Kidney tubule cell (primary cell): ENCODE results near the gene PRMT7.

Experiments used
- DNase-seq: peaks from one replicate; pipeline ENCODE4 v3.0.0-alpha.2; 2018; ENCODE audit warnings: low spot score

The PRMT7 gene, protein sequence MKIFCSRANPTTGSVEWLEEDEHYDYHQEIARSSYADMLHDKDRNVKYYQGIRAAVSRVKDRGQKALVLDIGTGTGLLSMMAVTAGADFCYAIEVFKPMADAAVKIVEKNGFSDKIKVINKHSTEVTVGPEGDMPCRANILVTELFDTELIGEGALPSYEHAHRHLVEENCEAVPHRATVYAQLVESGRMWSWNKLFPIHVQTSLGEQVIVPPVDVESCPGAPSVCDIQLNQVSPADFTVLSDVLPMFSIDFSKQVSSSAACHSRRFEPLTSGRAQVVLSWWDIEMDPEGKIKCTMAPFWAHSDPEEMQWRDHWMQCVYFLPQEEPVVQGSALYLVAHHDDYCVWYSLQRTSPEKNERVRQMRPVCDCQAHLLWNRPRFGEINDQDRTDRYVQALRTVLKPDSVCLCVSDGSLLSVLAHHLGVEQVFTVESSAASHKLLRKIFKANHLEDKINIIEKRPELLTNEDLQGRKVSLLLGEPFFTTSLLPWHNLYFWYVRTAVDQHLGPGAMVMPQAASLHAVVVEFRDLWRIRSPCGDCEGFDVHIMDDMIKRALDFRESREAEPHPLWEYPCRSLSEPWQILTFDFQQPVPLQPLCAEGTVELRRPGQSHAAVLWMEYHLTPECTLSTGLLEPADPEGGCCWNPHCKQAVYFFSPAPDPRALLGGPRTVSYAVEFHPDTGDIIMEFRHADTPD

DNA sequence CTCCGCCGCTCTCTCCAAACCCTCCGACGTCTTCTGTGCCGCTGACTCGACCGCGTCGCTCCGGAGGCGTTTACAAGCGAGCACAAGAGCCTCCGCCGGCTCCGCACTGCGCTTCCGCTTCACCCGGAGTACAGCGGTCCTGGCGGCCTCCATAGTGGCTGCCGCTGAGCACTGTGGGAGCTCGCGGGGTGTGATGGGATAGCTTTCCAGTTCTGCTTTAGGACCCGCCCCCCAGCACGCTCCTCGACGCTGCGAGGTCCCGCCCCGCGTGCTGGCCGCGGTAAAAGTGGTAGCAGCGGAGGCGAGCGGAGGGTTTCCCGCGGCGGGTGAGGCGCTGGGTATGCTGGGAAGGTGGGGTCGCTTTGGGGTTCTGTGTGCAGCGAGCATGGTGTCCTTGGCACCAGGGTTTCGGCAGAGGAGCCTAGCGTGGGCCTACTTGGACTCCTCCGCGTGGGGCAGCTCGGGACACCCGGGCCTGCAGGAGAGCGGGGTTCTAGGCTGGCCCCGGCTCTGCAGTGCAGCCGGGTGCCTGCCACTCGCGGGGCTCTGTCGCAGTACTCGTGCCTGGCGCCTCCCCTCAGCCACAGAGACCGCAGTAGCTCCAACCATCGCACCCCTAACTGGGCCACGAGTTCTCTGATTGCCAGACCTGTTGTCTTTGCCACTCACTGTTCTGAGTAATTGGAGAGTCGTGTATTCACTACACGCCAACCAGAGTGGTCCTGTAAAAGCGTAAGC is at the start of gene PRMT7, which contains the start of gene SLC7A6OS:
Gene PRMT7 (plus strand): TSS at position 246 of the 738 bp plus-strand sequence. CDS start 4,961 bp downstream, outside the sequence.
Gene SLC7A6OS (minus strand): TSS at position 173 of the 738 bp plus-strand sequence. CDS start 20 bp downstream, at position 153.
- DNase-seq: peak; percentile 91

DNA sequence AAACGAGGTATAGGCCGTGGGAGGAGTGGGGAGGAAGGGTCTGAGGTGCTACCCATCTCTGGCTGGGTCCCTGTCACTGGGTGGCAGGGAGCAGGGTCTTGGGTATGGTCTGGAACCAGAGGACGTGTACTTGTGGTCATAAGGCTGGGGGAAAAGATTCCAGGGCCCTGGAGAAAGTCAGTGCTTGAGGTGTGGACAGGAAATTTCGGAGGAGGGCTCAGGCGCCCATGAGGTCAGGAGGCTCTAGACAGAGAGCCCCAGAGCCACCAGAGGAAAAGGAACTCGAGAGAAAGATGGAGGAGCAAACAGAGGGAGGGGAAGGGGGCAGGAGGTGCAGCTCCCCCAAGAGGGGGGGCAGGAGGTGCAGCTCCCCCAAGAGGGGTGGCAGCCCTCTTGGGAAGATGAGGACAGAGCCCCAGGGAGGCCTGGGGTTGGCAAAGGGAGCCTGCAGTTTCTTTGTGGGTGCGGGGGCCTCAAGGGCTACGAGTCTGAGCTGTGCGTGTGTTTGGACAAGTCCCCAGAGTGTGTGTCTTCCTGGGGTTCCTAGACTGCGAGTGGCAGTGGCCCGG is 47.2 kb upstream of the PRMT7 start:
- no peak for DNase-seq

DNA sequence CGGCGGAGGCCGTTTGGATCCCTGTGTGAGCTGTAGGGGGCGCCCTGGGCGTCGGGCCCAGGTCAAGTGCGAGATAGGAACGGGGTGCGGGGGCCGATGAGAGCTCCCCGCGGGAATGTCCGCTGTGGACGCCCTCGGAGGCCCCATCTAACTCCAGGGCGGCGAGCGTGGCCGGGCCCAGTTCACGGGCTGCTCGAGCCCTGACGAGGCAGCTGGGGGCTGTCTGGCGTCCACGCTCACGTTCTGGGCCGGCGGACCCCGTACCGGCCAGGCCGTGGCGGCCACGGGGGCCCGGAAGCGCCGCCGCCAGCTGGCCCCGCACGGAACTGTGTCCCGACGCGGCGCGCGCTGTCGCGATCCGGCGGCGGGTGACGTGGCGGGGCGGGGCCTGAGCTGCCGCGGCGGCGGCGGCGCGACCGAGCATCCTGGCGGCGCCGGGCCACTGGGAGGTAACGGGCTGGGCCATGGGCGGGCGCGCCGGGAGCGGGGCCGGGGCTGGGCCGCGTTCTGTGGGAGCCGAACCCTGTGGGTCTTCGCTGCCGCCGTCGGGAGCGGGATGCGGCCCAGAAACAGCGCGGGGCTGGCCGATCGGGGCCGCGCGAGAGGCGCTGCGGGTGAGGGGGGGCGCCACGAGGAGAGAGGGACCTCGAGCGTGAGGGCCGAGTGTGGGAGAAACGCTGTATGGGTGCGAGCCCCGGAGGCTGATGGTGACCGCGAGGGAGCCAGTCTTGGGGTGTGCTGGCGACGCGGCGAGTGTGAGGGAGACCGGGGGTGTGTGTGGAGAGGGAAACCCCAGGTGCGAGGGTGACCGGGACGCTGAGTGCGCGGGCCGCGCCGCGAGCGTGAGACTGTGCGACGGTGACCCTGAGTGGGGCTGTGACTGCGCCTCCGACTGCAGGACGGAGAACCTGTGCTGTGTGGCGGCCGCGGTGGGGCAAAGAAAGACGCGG is 46.4 kb upstream of the PRMT7 start, which contains the start of gene SLC7A6:
Gene SLC7A6 (plus strand): TSS at position 399 of the 950 bp plus-strand sequence. CDS start 10,201 bp downstream, outside the sequence.
- peak; percentile 73 for DNase-seq

DNA sequence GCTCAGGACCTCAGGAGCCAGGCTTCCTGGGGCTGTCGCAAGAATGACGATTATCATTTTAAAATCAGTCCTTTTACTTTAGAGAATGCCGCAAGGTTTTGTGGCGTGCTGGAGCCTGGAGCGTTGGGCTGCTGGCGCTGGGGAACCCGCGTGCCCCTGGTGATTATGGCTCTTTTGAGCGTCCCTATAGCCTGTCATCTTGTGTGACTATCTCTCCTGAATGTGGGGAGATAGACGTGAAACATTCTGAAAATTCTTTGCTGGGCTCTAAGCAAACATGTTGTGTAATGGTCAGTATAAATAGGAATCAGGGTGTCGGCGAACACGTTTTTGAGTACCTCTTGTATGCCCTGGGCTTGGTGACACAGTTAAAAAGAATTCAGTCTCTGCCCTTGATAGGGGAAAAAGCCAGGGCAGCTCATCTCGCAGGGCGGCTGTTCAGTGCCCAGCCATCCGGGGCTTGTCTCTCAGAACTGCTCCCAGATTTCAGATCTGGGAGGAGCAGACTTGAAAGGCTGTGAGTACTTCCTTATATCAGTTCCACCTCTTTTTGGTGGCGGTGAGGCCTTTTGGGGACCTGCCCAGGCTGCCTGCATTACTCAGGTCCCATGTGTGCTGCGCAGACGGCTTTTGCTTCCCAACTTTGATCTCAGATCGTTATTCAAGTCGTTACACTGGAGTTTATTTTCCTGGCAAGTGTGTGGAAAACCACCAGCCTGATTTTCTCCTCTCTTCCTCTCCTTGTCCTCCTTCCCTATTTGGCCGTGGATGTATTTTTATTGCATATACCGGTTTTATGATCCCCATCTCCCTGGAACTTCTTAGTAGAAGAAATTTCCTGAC is 45.5 kb upstream of the PRMT7 start:
- DNase-seq: peak; percentile 94

DNA sequence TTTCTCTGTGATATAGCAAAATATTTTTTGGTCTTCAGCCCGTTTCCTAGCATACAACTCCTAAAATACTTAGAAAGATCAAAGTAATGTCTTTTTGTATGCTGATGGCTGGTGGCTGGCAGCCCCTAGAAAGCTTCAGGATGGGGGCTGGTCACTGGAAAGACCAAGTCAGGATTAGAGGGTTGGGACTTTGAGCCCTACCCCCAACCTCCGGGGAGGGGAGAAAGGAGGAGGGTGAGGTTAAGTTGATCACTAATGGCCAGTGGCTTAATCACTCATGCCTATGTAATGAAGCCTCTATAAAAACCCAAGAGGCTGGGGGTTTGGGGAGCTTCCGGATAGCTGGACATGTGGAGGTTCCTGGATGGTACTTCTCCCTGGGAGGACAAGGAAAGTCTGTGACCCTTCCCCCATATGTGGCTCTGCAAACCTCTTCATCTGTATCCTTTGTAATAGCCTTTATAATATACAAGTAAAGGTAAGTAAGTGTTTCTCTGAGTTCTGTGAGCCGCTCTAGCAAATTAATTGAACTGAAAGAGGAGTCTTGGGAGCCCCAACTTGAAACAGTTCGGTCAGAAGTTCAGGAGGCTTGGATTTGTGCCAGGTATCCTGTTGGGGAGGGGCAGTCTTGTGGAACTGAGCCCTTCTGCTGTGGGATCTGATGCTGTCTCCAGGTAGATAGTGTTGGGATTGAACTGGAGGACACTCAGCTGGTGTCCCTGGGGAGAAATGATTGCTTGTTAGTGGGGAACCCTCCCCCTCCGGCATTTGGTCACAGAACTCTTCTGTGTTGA is 43.0 kb upstream of the PRMT7 start:
- no peak for DNase-seq

DNA sequence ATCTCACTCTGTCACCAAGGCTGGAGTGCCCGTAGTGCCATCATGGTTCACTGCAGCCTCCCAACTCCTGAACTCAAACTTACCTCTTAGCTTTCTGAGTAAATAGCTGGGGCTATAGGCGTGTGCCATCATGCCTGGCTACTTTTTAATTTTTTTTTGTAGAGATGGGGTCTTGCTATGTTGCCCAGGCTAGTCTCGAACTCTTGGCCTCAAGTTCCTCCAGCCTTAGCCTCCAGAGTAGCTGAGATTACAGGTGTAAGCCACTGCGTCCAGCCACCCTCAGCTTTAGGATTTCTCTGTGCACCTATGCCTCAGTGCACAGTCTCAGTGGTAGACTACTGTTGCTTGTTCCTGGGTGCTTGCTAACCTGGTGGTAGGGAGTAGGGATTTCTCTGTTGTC is 41.0 kb upstream of the PRMT7 start:
- DNase-seq: no peak

DNA sequence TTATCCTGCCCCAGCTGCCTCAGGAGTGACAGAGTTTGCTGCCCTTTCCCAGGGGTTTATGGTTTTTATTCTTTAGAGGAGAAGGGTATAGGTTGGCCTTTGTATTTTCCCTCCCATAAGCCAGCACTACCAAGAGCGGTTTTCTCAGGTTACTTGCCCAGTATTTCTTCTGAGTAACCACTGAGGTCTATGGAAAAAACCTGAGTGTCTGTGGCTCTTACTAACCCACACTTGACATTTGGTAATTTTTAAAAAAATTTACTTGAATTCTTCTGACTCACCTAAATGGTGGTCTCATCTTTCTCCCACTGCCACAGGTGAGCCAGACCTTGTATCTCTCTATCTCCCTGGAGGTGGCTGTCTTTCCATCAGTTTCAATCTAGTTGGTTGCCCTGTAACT is 40.5 kb upstream of the PRMT7 start:
- no peak for DNase-seq

DNA sequence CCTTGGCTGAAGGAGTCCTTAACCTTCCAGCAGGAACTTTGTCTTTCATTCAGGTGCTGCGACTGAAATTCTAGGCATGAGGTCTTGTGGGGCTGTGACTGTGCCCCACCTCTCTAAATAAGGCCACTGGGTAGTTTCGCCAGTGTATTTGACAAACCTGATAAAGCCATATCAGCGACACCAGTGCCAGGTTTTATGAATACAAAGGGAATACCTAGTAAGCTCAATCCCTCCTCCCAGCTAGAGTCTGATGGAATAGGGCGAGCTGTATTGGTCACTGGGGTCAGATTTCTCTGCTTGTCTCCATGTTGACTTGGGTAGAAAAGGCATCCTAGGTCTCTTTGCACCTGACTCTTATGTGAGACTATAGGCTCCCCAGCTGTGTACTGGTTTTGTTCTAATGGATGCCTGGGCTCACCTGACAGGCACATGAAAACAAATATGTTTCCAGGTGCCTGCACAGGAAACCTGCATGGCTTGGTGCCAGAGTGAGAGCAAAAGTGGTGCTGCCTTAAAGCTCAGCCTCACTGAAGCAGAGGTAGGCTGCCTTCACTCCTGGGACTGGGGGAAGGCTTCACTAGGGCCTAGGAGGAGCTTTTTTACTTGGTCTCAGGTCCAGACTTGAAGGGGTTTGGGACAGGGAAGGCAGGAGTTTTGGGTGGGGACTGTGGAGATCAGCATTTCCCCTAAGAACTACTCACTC is 38.2 kb upstream of the PRMT7 start:
- DNase-seq: no peak

DNA sequence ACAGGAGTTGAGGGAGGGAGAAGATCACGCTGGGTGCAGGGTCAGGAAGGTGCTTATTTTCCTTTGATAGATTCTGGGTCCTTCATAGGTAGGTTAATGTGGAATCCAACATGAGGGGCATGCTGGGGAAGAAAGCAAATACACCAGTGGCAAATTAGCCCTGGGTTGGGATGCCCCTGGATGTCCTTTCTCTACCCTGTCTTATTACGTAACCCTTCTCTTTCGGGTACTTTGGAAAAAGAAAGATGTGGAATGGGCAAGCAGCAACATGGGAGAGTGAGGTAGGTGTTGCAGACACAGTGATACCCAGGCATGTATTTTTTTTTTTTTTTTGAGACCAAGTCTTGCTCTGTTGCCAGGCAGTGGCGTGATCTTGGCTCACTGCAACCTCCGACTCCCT is 37.4 kb upstream of the PRMT7 start:
- DNase-seq: no peak

DNA sequence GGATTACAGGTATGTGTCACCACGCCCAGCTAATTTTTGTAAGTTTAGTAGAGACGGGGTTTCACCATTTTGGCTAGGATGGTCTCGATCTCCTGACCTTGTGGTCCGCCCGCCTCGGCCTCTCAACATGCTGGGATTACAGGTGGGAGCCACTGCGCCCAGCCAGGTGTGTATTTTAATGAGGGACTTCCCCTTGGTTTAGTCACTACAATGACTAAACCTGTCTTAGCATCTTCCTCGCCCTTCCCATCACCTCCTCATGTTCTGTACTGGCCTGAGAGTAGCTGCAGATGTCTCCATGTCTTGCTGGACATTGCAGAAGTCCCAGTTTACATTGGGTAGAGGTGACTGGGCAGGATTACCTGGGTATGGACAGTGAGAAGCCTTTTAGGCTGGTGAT is 36.9 kb upstream of the PRMT7 start:
- peak; percentile 44 for DNase-seq

DNA sequence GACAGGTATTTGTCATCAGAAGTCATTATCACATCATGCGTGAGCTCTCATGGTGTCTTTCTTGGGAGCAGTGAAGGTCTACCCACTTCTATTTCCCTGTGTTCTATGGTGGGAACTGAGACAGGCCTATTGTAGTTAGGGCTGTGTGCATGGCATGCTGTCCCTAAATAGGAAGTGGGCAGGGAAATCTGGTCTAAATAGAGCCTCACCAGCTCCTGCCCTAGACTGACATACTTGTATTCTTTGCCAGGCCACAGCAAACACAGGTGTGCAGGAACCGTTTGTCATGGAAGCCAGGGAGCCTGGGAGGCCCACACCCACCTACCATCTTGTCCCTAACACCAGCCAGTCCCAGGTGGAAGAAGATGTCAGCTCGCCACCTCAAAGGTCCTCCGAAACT is 36.4 kb upstream of the PRMT7 start:
- no peak for DNase-seq

DNA sequence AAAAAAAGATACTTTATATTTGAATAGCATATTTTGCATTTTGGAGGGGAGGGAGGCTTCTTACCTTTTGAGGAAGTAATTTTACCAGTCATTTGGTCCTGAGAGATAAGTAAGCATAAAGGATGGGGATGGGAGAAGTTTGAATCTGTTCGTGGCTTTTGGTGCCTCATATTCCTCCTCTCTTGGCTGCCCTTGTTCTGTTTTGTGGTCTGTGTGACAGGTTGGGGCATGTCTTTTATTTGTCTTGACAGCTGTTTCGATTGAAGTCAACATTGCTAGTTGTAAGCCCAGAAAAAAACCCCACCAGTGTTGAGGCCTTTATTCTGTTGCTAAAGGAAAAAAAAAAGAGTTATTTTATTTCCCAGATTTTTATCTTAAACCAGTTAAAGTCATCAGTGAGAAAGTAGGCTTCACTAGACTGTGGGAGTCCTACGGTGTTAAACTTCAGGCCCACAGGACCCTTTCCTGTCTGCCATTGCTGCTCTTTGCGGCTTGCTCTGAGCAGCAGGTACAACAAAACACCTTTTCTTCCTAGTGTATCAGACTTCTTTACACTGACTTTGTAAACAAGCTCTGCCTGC is 35.1 kb upstream of the PRMT7 start:
- DNase-seq: no peak

DNA sequence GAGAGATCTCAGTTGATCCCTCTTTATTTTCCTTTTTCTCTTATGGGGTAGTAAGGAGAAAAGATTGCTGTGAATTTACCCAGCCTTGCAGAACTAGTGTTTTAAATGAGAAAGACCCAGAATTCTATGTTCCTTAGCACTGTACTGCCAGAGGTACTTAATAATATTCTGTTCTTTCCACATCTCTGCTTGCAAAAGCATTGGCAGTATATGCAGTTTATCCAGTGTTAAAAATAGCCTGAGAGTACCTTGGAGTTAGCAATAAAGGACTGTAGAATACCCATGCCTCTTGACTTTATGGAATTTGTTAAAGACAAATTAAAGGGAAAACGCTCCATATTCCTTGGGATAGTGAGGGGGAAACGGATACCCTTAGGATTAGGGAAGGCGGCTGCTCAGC is 34.6 kb upstream of the PRMT7 start:
- DNase-seq: no peak

DNA sequence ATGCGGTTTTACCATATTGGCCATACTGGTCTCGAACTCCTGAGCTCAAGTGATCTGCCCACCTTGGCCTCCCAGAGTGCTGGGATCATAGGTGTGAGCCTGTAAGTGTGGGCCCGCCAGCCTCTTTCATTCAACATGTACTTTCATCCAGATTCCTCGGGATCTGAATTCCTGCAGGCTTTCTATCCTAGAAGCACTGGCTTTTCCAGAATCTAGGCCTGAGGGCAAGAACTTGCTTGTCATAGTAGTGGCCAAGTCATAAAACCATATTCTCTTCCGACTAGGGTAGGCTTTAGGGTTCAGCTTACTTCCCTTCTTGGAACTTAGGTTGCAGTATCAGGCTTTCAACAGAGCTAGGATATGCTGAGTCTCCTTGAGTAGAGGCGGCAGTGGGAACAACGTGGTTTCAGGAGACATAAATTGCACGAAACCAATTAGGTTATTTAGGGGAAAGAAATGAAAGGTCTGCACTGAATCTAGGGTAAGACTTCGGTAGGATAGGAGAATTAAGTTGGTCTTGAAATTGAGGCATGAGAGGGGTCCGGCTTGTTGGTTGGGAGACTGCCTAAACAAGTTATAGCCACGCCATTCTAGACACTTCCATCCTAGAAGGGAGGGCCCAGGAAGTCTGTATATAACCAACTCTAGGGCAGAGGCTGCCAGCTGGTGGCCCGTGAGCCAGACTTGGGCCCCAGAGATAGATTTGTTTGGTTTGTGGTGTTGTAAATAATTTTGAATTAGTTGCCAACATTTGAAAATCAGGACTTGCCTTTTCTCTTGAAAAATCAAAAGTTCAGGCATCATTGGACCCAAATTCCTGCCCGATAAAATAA is 30.9 kb upstream of the PRMT7 start:
- no peak for DNase-seq

DNA sequence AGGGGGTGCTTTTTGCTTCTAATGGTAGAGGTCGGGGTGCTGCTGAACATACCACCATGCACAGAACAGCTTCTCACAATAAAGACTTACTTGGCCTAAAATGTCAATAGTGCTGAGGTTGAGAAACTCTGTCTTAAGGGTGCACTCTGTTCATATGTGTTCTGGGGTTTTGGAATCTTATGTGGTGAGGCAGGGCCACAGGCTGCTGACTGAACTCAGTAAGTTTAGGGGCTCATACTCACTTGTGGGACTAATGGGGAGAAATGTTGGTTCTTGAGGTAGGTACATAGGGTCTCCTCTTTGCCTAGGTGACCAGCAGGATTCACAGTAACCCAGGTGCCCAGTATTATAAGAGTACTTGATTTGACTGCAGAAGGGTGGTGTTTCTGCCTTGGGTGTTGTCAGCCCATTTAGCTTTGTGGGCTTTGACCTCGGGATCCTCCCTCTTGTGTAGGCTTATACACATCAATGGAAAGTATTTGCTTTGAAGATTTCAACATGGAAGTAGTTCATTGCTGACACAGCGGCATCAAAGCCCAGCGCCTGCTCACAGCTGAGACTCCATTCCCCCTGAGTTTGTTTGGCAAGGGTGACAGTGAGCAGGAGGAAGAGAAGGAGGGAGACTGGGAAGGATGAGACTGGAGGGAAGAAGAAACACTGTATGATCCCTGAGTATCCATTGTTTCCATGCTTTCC is 29.3 kb upstream of the PRMT7 start:
- no peak for DNase-seq

DNA sequence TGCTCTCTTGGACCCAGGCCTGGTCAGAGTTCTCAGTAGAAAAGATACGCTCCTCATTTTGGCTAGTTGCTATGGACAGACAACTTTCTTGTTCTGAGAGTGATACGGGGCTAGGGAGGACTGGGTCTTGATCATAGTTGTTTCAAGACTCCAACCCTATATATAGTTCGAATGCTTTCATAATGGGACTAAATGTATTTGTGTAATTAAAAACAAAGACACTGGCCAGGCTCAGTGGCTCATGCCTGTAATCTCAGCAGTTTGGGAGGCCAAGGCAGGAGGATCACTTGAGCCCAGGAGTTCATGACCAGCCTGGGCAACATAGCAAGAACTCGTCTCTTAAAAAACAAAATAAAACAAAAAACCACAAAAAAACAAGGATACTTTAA is 28.8 kb upstream of the PRMT7 start:
- no peak for DNase-seq

DNA sequence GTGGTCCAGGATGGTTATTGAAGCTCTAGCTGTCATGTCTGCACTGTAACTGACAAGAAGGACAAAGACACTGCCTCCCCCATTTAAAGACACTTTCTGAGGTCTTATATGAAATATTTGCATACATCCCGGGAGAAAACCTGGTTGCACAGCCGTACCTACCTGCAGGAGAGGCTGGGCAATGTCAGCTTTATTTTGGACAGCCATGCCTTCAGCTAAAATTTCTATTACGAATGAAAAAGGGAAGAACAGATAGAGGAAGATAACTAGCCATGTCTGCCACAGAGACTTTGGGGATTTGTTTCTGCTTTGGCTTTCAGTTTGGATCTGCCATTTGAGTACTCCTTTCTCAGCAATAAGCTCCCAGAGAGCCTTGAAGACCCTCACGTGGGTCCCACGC is 27.5 kb upstream of the PRMT7 start:
- DNase-seq: no peak
